Caco-2 (cell line): Measurements from ENCODE around the gene TTC27. TPM values are rescaled to one million over a fixed set of nuclear protein-coding genes. Genes with fewer than 3 reads are reported as not detected.

Experiments
- BruUV-seq: library from RNA; stranded (reverse); fragments of 400-500 nt; replicated peaks from 2 replicates; lab custom pipeline; 2021; lab: Mats Ljungman, UMichigan
- CTCF ChIA-PET: fragments of 300-600 bp; sonication (Branson Sonifier 250); formaldehyde crosslinking; loops from one replicate; lab custom pipeline; 2022; ENCODE audit warnings: antibody characterized with exemption; lab: Charles Lee
- POLR2A ChIA-PET: fragments of 300-600 bp; sonication (Branson Sonifier 250); formaldehyde crosslinking; loops from one replicate; lab custom pipeline; 2022; ENCODE audit warnings: antibody characterized with exemption; lab: Charles Lee
- DNase-seq, 2 experiments: peaks; one replicate each; pipeline versions ENCODE4 v3.0.0 to v3.0.0-alpha.2; 2020 to 2022
- H3K27me3 ChIP-seq: replicated peaks from 2 replicates; pipeline ENCODE4 v1.6.0; 2011; ENCODE audit warnings: low read length; ENCODE audit not compliant: control insufficient read depth, insufficient read depth
- H3K36me3 ChIP-seq: 2 replicates; pipeline ENCODE4 v1.5.1; 2011; ENCODE audit warnings: low read length; ENCODE audit not compliant: control insufficient read depth, insufficient read depth
- H3K4me1 ChIP-seq: fragments of 250-450 bp; sonication (Bioruptor Pico); 2 replicates; pipeline ENCODE4 v1.5.1; 2020; ENCODE audit warnings: mild to moderate bottlenecking
- H3K4me3 ChIP-seq: 2 replicates; pipeline ENCODE4 v1.5.1; 2011; ENCODE audit warnings: low read depth, mild to moderate bottlenecking, control low read depth, low read length
- H3K9me3 ChIP-seq: fragments of 250-450 bp; sonication (Bioruptor Pico); 2 replicates; pipeline ENCODE4 v1.5.1; 2020; ENCODE audit warnings: mild to moderate bottlenecking, moderate library complexity
- H3K27ac Mint-ChIP-seq: one replicate; pipeline ENCODE4 v1.8.0; 2022; ENCODE audit warnings: mixed read lengths; ENCODE audit not compliant: unreplicated experiment
- H3K27me3 Mint-ChIP-seq: one replicate; pipeline ENCODE4 v1.8.0; 2022; ENCODE audit warnings: mixed read lengths; ENCODE audit not compliant: insufficient read depth, unreplicated experiment
- H3K36me3 Mint-ChIP-seq: one replicate; pipeline ENCODE4 v1.8.0; 2022; ENCODE audit warnings: mild to moderate bottlenecking, mixed read lengths; ENCODE audit not compliant: insufficient read depth, unreplicated experiment
- H3K4me1 Mint-ChIP-seq: one replicate; pipeline ENCODE4 v1.8.0; 2022; ENCODE audit warnings: low read depth, mixed read lengths; ENCODE audit not compliant: unreplicated experiment
- H3K4me3 Mint-ChIP-seq: one replicate; pipeline ENCODE4 v1.8.0; 2022; ENCODE audit warnings: mild to moderate bottlenecking, moderate library complexity, mixed read lengths; ENCODE audit not compliant: unreplicated experiment
- H3K9me3 Mint-ChIP-seq: one replicate; pipeline ENCODE4 v1.8.0; 2022; ENCODE audit warnings: mixed read lengths; ENCODE audit not compliant: unreplicated experiment
- CTCF ChIP-seq, 2 experiments: fragments of 200-600 bp in 1 of 2; IDR thresholded peaks; 1 replicate in 1 of 2; 2 replicates in 1 of 2; pipeline versions ENCODE4 v1.5.1 to v1.8.0; 2011 to 2022; ENCODE audit warnings: antibody characterized with exemption in 1 of 2, control low read depth in 1 of 2, inconsistent platforms in 1 of 2, low read depth in 1 of 2, low read length in 1 of 2, mild to moderate bottlenecking in 1 of 2, moderate library complexity in 1 of 2; ENCODE audit not compliant: insufficient read depth in 1 of 2, severe bottlenecking in 1 of 2, unreplicated experiment in 1 of 2
- intact Hi-C: fragments of 100-400 bp; cut with micrococcal nuclease; formaldehyde crosslinking; loops from one replicate; pipeline ENCODE4 v1.10.0; 2022; ENCODE audit not compliant: unreplicated experiment
- total RNA-seq: library from RNA; stranded (reverse); gene quantifications from 2 replicates; pipeline ENCODE4 v1.2.3, GENCODE V29; 2022

TTC27 gene
- total RNA-seq, 1 experiment from 2014 or later = 20.6 TPM

GRCh38 chr2:32862269-32863055 is 234.6 kb downstream of the TTC27 start:
- Histone ChIP-seq H3K4me1 (no peaks in the 10 kb centered on the region; the same call in 1 of the 2 replicates), H3K9me3 (no peaks in the 10 kb centered on the region), H3K4me3 (no peak overlapping the region), H3K27me3 (no peaks in the 10 kb centered on the region), H3K36me3 (no peaks in the 10 kb centered on the region)
- H3K27me3 Mint-ChIP-seq = no peaks in the 10 kb centered on the region
- no peak overlapping the region for H3K4me3 Mint-ChIP-seq
- TF ChIP-seq CTCF (IDR thresholded peaks at IDR 0.05; ENCODE audit: insufficient read depth in 1 of 2, low read depth in 1 of 2, low read length in 1 of 2, severe bottlenecking in 1 of 2, unreplicated experiment in 1 of 2) = no peak
- POLR2A ChIA-PET = no interaction called here
- no peak for DNase-seq
- no peaks in the 10 kb centered on the region for H3K36me3 Mint-ChIP-seq
- H3K4me1 Mint-ChIP-seq = peaks cover 7% of the 10 kb centered on the region
- CTCF ChIA-PET = no interaction called here
- no peaks in the 10 kb centered on the region for H3K9me3 Mint-ChIP-seq
- intact Hi-C loops = no loop called here
- no peak overlapping the region for H3K27ac Mint-ChIP-seq
- BruUV-seq = no TSS peak

DNA sequence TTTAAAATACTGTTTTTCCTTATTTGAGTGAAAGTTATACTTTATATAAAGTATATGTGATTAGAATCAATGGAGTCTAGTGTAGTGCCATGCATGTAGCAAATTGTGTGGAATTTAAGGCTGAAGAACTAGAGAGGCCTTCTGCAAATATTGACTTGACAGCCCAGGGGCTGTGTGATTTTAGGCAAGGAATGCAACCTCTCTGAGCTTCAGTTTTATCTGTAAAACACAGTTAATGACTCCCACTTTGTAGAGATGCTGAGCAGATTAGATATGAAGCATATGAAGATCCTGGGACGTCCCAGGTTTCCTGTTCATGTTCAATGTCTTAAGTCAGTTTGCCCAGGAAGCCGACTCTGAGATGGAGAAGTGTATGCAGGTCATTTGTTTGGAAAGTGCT is 235.5 kb downstream of the TTC27 start:
- Mint-ChIP-seq H3K27ac (no peak overlapping the region), H3K36me3 (no peaks in the 10 kb centered on the region), H3K27me3 (no peaks in the 10 kb centered on the region), H3K4me3 (no peak overlapping the region), H3K9me3 (no peaks in the 10 kb centered on the region), H3K4me1 (peaks cover 7% of the 10 kb centered on the region)
- BruUV-seq = no TSS peak
- intact Hi-C loops = no loop called here
- Histone ChIP-seq H3K36me3 (no peaks in the 10 kb centered on the region), H3K9me3 (no peaks in the 10 kb centered on the region), H3K4me1 (no peaks in the 10 kb centered on the region; the same call in 1 of the 2 replicates), H3K27me3 (no peaks in the 10 kb centered on the region), H3K4me3 (no peak overlapping the region)
- TF ChIP-seq CTCF (IDR thresholded peaks at IDR 0.05; ENCODE audit: insufficient read depth in 1 of 2, low read depth in 1 of 2, low read length in 1 of 2, severe bottlenecking in 1 of 2, unreplicated experiment in 1 of 2) = no peak
- POLR2A ChIA-PET = no interaction called here
- DNase-seq = no peak
- CTCF ChIA-PET = interaction anchor here (0.6 kb wide), 1 partner anchor 170 kb away, joined by 5 read pairs; no protein-coding TSS in a partner anchor

- H3K4me3 ChIP-seq = no peak overlapping the region
- POLR2A ChIA-PET = no interaction called here
- H3K27me3 ChIP-seq = no peaks in the 10 kb centered on the region
- TF ChIP-seq CTCF (IDR thresholded peaks at IDR 0.05; ENCODE audit: insufficient read depth in 1 of 2, low read depth in 1 of 2, low read length in 1 of 2, severe bottlenecking in 1 of 2, unreplicated experiment in 1 of 2) = no peak
- CTCF ChIA-PET = interaction anchor here (0.6 kb wide), 1 partner anchor 170 kb away, joined by 5 read pairs; no protein-coding TSS in a partner anchor
- H3K9me3 ChIP-seq = no peaks in the 10 kb centered on the region
- no peak overlapping the region for H3K27ac Mint-ChIP-seq
- H3K4me1 ChIP-seq = no peaks in the 10 kb centered on the region; the same call in 1 of the 2 replicates
- DNase-seq = no peak
- H3K36me3 ChIP-seq = no peaks in the 10 kb centered on the region
- intact Hi-C loops = no loop called here
- H3K9me3 Mint-ChIP-seq = no peaks in the 10 kb centered on the region
- BruUV-seq = no TSS peak
- H3K36me3 Mint-ChIP-seq = no peaks in the 10 kb centered on the region
- no peaks in the 10 kb centered on the region for H3K27me3 Mint-ChIP-seq
- peaks cover 7% of the 10 kb centered on the region for H3K4me1 Mint-ChIP-seq
- no peak overlapping the region for H3K4me3 Mint-ChIP-seq
These were observed 236.0 kb downstream of the TTC27 start for GRCh38 chr2:32863803-32864202.
